Measurements from ENCODE around the gene ZBTB17.

Gene ZBTB17

GRCh38 chr1:15943992-15944307 lies 32.0 kb downstream of the ZBTB17 start:
- no peak overlapping the region for H3K27ac ChIP-seq (replicated peaks)
- TF ChIP-seq CTCF (IDR thresholded peaks at IDR 0.05; ENCODE audit: insufficient read depth, low read length) (no peak), SPI1 (IDR thresholded peaks at IDR 0.05; ENCODE audit: borderline replicate concordance, low read depth) (no peak), REST (IDR thresholded peaks at IDR 0.05; ENCODE audit: insufficient replicate concordance, low read depth) (no peak), POLR2AphosphoS5 (IDR thresholded peaks at IDR 0.05; ENCODE audit: low read depth) (no peak), GABPA (IDR thresholded peaks at IDR 0.05; ENCODE audit: low read depth) (no peak)
- no peak for DNase-seq (ENCODE audit: low read depth in 1 of 2, low spot score in 1 of 2)
- H3K27me3 ChIP-seq (ENCODE audit: insufficient read depth, poor library complexity, severe bottlenecking): no peaks in the 10 kb centered on the region
- no peak overlapping the region for H3K4me3 ChIP-seq (replicated peaks; ENCODE audit: insufficient read depth, low read length)

- TF ChIP-seq SPI1 (IDR thresholded peaks at IDR 0.05; ENCODE audit: borderline replicate concordance, low read depth) (no peak), CTCF (IDR thresholded peaks at IDR 0.05; ENCODE audit: insufficient read depth, low read length) (no peak), GABPA (IDR thresholded peaks at IDR 0.05; ENCODE audit: low read depth) (no peak), REST (IDR thresholded peaks at IDR 0.05; ENCODE audit: insufficient replicate concordance, low read depth) (no peak), POLR2AphosphoS5 (IDR thresholded peaks at IDR 0.05; ENCODE audit: low read depth) (no peak)
- Histone ChIP-seq H3K27me3 (ENCODE audit: insufficient read depth, poor library complexity, severe bottlenecking) (no peaks in the 10 kb centered on the region), H3K4me3 (replicated peaks; ENCODE audit: insufficient read depth, low read length) (no peak overlapping the region), H3K27ac (replicated peaks) (no peak overlapping the region)
- no peak for DNase-seq (ENCODE audit: low read depth in 1 of 2, low spot score in 1 of 2)
Observed at GRCh38 chr1:15943328-15943991, 32.4 kb downstream of the ZBTB17 start.

- Histone ChIP-seq H3K27ac (replicated peaks) (no peak overlapping the region), H3K27me3 (ENCODE audit: insufficient read depth, poor library complexity, severe bottlenecking) (no peaks in the 10 kb centered on the region), H3K4me3 (replicated peaks; ENCODE audit: insufficient read depth, low read length) (no peak overlapping the region)
- TF ChIP-seq GABPA (IDR thresholded peaks at IDR 0.05; ENCODE audit: low read depth) (no peak), SPI1 (IDR thresholded peaks at IDR 0.05; ENCODE audit: borderline replicate concordance, low read depth) (no peak), POLR2AphosphoS5 (IDR thresholded peaks at IDR 0.05; ENCODE audit: low read depth) (no peak), CTCF (IDR thresholded peaks at IDR 0.05; ENCODE audit: insufficient read depth, low read length) (no peak), REST (IDR thresholded peaks at IDR 0.05; ENCODE audit: insufficient replicate concordance, low read depth) (no peak)
- DNase-seq (ENCODE audit: low read depth in 1 of 2, low spot score in 1 of 2): no peak
Observed at GRCh38 chr1:15942661-15943327, 33.1 kb downstream of the ZBTB17 start.
